NOMO-1 treated with DMSO at 0.1 percent for 48 hours (cell line): ENCODE measurements around the gene CTBP2.

Experiments
- DNase-seq: peaks from one replicate; lab custom pipeline; 2025; ENCODE audit not compliant: unreplicated experiment; lab: John Stamatoyannopoulos, UW

CTBP2 gene

GRCh38 chr10:125049216-125049881, 111.0 kb downstream of the CTBP2 start:
- no peak for DNase-seq

- DNase-seq = peak; percentile 28
Observed at GRCh38 chr10:125048094-125048864, 112.1 kb downstream of the CTBP2 start.

GRCh38 chr10:125043841-125044658, 116.3 kb downstream of the CTBP2 start:
- DNase-seq = no peak

GRCh38 chr10:125041856-125042506, 118.4 kb downstream of the CTBP2 start:
- DNase-seq = no peak

- DNase-seq = no peak
Observed at GRCh38 chr10:125039354-125039769, 121.0 kb downstream of the CTBP2 start.

- DNase-seq = no peak
Observed at GRCh38 chr10:125038637-125039036, 121.7 kb downstream of the CTBP2 start.

- DNase-seq = no peak
Observed at GRCh38 chr10:125037145-125037877, 123.1 kb downstream of the CTBP2 start.

- no peak for DNase-seq
Observed at GRCh38 chr10:125035588-125036295, 124.6 kb downstream of the CTBP2 start.

GRCh38 chr10:125035136-125035535, 125.2 kb downstream of the CTBP2 start:
- no peak for DNase-seq

GRCh38 chr10:125034675-125035074, 125.7 kb downstream of the CTBP2 start:
- no peak for DNase-seq

- DNase-seq = no peak
Observed at GRCh38 chr10:125033146-125033924, 127.0 kb downstream of the CTBP2 start.

- no peak for DNase-seq
Observed at GRCh38 chr10:125032474-125033020, 127.8 kb downstream of the CTBP2 start.

- DNase-seq = no peak
Observed at GRCh38 chr10:125030567-125031197, 129.7 kb downstream of the CTBP2 start.

- no peak for DNase-seq
Observed at GRCh38 chr10:125029584-125030242, 130.7 kb downstream of the CTBP2 start.

- no peak for DNase-seq
Observed at GRCh38 chr10:125027871-125028869, 132.2 kb downstream of the CTBP2 start.

- no peak for DNase-seq
Observed at GRCh38 chr10:125026974-125027735, 133.2 kb downstream of the CTBP2 start.
